IgD-negative memory B cell (primary cell): ENCODE results near the gene ITGB1. TPM values are rescaled to one million over a fixed set of nuclear protein-coding genes. Genes with fewer than 3 reads are reported as not detected.

Experiments
- H3K27ac Mint-ChIP-seq, 3 donors: one replicate each; pipeline ENCODE4 v1.8.0; 2020 to 2022; ENCODE audit warnings: mild to moderate bottlenecking in 3 of 3, mixed read lengths in 3 of 3, moderate library complexity in 1 of 3
- H3K27me3 Mint-ChIP-seq: one replicate; pipeline ENCODE4 v1.8.0; 2021; ENCODE audit warnings: mixed read lengths
- H3K36me3 Mint-ChIP-seq: one replicate; pipeline ENCODE4 v1.8.0; 2020; ENCODE audit warnings: mild to moderate bottlenecking, mixed read lengths
- H3K4me1 Mint-ChIP-seq, 3 donors: one replicate each; pipeline ENCODE4 v1.8.0; 2020 to 2022; ENCODE audit warnings: mixed read lengths in 3 of 3, mild to moderate bottlenecking in 1 of 3
- H3K4me3 Mint-ChIP-seq, 4 donors: one replicate each; pipeline ENCODE4 v1.8.0; 2020 to 2022; ENCODE audit warnings: mild to moderate bottlenecking in 4 of 4, mixed read lengths in 4 of 4, moderate library complexity in 3 of 4
- H3K9me3 Mint-ChIP-seq, 3 donors: one replicate each; pipeline ENCODE4 v1.8.0; 2020 to 2021; ENCODE audit warnings: mixed read lengths in 3 of 3, mild to moderate bottlenecking in 1 of 3
- polyA plus RNA-seq: library from polyadenylated mRNA; unstranded; fragments of 300-500 nt; fragmentation: Illumina TruSeq; gene quantifications from one replicate; pipeline ENCODE4 v1.2.3, GENCODE V29; 2021

Gene ITGB1
- polyA plus RNA-seq, 1 donor from 2014 or later: 394 TPM

DNA sequence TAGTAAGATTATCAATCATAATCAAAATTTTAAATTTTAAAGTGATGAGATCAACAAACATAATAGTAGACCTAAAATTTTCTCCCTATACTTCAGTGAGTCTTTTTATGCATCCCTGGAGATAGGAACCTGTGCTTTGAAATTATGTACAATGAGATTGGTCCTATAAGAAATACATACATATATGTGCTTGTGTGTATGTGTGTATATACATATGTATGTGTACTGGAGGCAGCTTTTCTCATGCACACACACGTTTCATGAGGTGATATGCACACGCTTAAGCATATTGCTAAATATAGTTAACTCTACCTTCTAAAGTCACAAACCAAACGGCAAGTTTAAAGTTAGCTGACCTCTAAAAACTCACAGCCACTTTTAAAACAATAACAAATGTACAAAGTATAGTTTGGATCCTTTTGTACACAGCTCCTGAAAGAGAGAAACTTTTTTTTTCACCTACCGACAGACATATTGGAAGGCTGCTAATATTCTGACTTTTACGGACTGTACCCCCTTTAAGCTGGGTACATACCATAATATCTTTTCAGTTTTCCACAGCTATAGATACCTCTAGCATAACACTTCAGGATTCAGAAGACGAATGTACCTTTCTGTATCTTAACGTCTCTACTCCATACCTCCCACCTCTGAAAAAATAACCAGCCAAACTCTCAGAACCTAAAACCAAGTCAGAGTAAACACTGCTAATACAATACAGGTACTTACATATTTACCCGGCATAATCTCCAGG is 3.3 kb downstream of the ITGB1 start:
- Mint-ChIP-seq H3K4me1 (peaks cover 43 to 61% (median 49%) of the 10 kb centered on the region in 3 donors), H3K4me3 (peak overlapping the region; percentile 88 to 96 (median 92)), H3K27me3 (no peaks in the 10 kb centered on the region), H3K27ac (peak overlapping the region; percentile 10 to 62 (median 20)), H3K9me3 (no peaks in the 10 kb centered on the region), H3K36me3 (peaks cover 5% of the 10 kb centered on the region)

DNA sequence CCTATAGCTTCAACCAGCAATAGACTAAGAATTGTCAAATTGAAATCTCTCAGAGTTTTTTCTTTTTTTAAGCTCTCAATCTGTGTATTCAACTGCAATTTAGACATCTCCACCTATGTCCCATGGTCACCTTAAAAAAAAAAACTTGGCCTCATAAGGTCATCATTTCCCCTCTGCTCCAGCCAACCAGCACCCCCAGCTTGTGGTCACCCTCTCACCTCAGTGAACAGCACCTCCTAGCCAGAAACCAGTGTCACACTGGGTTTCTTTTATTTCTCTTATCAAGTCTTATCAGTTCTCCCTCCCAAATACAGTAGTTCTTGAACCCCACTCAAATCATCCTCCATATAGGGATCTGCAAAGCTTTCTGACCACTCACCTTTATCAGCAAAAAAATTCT is 4.0 kb downstream of the ITGB1 start:
- H3K27me3 Mint-ChIP-seq: no peaks in the 10 kb centered on the region
- peaks cover 5% of the 10 kb centered on the region for H3K36me3 Mint-ChIP-seq
- H3K4me3 Mint-ChIP-seq: peak overlapping the region; percentile 88 to 96 (median 92)

DNA sequence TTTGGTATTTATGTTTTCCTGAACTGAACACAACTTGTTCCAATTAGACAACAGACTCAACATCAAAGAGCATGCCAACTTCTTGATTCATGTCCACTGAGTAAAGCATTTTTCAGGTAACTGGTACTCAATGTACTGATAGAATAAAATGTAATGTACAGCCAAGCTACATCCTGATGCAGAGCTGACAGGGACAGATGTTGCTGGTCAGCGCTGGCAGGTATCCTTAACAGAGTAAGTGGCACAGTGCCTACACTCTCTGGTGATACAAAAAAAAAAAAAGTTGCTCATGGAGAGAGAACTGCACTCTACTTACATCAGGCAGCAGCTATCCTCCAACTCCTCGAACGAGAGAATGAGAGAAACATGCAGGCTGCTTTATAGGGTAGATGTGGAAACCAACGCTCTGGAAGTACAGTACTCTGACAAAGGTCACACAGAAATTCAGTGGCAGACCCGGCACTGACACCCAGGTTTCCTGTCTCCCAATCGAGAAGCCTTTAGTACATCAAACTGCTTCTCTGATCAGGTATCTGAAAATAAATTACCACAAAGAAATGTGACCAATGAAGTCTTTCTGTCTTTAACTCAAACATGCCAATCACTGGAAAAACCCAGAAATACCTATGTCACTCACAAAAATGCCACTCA is 4.6 kb downstream of the ITGB1 start:
- Mint-ChIP-seq H3K9me3 (no peaks in the 10 kb centered on the region), H3K4me1 (peaks cover 46 to 64% (median 52%) of the 10 kb centered on the region in 3 donors), H3K4me3 (peak overlapping the region; percentile 88 to 96 (median 92)), H3K27ac (peak overlapping the region in 2 of 3 donors; percentile 16 to 32), H3K27me3 (no peaks in the 10 kb centered on the region), H3K36me3 (peaks cover 5% of the 10 kb centered on the region)

More for the DNA sequence above, 4.0 kb downstream of the ITGB1 start:
- Mint-ChIP-seq H3K4me1 (peaks cover 44 to 62% (median 50%) of the 10 kb centered on the region in 3 donors), H3K9me3 (no peaks in the 10 kb centered on the region), H3K27ac (peak overlapping the region; percentile 14 to 62 (median 16))

DNA sequence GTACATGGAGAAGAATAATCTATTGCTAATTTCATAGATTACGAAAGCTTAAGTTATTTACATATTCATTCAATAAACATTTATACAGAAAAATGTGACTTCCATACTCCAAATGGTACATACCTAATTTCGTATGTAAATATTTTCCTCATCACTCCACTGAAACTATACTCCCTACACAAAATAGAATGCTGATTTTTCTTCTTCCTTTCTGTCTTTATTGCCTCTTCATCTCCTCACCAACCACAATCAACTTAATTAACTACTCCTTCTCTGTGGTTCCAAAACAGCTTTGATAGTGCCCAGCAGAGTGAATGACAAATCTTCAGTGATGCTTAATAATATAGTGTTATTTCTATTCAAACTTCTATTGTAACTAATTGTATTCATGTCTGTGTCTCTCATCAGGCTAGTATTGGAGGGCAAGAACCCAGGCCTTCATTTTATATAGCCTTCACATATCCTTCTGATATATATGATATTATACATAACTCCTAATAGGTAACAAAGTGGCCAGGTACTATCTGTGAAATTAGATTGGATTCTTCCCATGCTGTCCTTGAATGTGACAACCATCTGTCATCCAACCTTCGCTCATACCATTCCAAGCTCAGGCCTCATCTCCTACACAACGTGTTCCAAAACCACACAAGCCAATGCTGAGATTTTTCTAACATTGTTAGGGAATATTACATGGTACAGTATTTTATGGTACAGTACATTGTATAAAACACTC is 5.3 kb downstream of the ITGB1 start:
- Mint-ChIP-seq H3K4me1 (peaks cover 50 to 71% (median 56%) of the 10 kb centered on the region in 3 donors), H3K9me3 (no peaks in the 10 kb centered on the region), H3K27ac (peak overlapping the region in 1 of 3 donors; percentile 4), H3K36me3 (peaks cover 7% of the 10 kb centered on the region), H3K27me3 (no peaks in the 10 kb centered on the region), H3K4me3 (peak overlapping the region; percentile 39 to 96 (median 90))

DNA sequence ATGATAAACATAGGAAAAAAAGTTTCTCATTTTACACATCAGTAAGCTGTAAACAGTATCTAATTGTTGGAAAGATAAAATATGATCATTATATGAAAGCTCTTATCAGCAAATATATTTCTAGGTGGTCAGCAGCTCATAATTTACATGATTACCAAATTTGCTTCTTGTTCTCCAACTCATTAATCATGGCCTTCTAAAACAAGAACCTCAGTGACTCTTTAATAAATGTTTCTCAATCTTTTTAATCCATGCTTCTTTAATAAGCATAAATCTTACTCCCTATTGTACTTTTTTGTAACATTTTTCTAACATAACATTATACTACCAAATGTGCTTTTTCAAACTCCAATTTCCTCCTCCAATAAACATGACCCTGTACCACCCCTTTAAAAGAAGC is 5.9 kb downstream of the ITGB1 start:
- Mint-ChIP-seq H3K4me1 (peaks cover 55 to 74% (median 60%) of the 10 kb centered on the region in 3 donors), H3K4me3 (peak overlapping the region in 3 of 4 donors; percentile 35 to 92 (median 39)), H3K36me3 (peaks cover 8% of the 10 kb centered on the region), H3K9me3 (no peaks in the 10 kb centered on the region), H3K27me3 (no peaks in the 10 kb centered on the region), H3K27ac (no peak overlapping the region)

DNA sequence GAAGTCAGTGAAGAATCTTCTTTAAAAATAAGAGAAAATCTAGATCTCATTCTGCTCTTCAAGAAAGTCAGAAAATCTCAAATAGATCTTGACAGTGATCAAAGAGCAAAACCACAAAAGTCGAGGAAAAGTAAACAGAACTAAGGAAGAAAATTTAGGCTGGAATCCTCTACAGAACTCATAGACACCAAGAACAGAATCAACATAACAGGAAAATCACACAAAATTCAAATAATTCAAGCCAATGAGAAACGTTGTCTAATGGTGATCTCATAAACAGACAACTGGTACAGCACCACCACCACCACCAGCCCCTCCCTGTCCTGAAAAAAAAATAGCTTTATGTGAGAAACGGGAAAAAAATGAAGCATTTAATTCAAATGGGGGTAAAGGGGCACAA is 6.9 kb downstream of the ITGB1 start:
- Mint-ChIP-seq H3K27me3 (no peaks in the 10 kb centered on the region), H3K36me3 (peaks cover 7% of the 10 kb centered on the region), H3K4me1 (peaks cover 56 to 78% (median 63%) of the 10 kb centered on the region in 3 donors), H3K9me3 (no peaks in the 10 kb centered on the region), H3K27ac (peak overlapping the region in 2 of 3 donors; percentile 34 to 91), H3K4me3 (peak overlapping the region; percentile 69 to 92 (median 74))

DNA sequence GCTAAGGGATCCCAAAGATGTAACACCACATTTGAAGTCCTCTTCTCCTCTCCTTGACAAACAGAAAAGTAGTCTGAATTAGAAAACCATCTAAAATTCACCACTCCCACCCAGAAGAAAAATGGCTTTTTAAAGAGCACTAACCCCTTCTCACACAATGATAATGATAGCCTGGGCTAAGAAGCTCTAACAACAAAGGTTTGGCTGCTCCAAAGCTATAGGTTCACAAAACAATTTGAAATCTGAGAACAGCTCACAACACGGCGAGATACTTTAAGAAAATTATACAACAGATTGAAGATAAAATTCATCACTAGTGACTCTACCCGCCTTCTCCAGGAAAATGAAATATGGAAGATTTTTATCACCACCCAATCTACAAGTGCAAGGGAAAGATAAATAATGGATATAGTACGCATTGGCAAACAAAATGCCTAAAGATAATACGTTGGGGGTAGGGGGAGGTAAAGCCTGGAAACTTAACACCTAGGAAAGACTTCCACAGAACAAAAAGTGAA is 7.4 kb downstream of the ITGB1 start:
- Mint-ChIP-seq H3K27ac (peak overlapping the region; percentile 7 to 91 (median 11)), H3K4me3 (peak overlapping the region in 3 of 4 donors; percentile 39 to 74 (median 73)), H3K27me3 (no peaks in the 10 kb centered on the region), H3K36me3 (peaks cover 7% of the 10 kb centered on the region), H3K9me3 (no peaks in the 10 kb centered on the region), H3K4me1 (peaks cover 54 to 76% (median 65%) of the 10 kb centered on the region in 3 donors)

DNA sequence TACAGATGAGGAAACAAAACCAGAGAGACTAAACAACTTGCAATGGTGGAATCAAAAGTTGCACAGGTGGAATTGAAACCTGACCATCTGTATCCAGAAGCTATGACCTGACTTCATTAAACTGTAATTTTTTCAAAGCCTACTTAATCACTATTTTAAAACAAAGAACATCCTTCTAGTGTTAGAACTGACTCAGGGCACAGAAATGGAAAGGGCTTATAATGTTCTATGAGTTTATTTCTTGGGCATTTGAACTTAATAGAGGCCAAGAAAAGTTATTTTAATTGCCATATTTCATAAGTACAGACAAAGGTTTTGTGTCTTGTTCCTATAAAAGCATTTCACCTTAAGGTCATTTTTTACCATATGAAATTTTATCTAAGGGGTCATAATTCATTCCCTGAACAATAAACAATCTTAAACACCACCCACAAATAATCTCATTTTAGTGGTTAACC is 8.8 kb downstream of the ITGB1 start:
- Mint-ChIP-seq H3K36me3 (peaks cover 9% of the 10 kb centered on the region), H3K27ac (peak overlapping the region; percentile 44 to 68 (median 47)), H3K4me1 (peaks cover 56 to 68% (median 58%) of the 10 kb centered on the region in 3 donors), H3K27me3 (no peaks in the 10 kb centered on the region), H3K4me3 (peak overlapping the region in 3 of 4 donors; percentile 70 to 82 (median 81)), H3K9me3 (no peaks in the 10 kb centered on the region)

DNA sequence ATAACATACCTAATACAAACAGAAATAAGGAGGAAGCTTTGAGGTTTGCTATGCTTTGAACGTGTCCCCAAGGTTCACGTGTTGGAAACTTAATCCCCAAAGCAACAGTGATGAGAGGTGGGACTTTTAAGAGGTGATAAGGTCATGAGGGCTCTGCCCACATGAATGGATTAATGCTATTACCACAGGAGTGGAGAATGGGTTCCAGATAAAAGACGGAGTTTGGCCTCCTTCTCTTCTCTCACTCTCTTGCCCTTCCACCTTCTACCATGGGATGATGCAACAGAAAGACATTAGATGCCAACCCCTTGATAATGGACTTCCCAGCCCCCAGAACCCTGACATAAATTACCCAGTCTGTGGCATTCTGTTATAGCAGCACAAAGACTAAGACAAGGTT is 9.6 kb downstream of the ITGB1 start:
- H3K36me3 Mint-ChIP-seq: peaks cover 14% of the 10 kb centered on the region
- H3K9me3 Mint-ChIP-seq: no peaks in the 10 kb centered on the region
- H3K27me3 Mint-ChIP-seq: no peaks in the 10 kb centered on the region
- peak overlapping the region; percentile 44 to 88 (median 86) for H3K27ac Mint-ChIP-seq
- peak overlapping the region in 3 of 4 donors; percentile 58 to 81 (median 70) for H3K4me3 Mint-ChIP-seq
- H3K4me1 Mint-ChIP-seq: peaks cover 56 to 68% (median 58%) of the 10 kb centered on the region in 3 donors

DNA sequence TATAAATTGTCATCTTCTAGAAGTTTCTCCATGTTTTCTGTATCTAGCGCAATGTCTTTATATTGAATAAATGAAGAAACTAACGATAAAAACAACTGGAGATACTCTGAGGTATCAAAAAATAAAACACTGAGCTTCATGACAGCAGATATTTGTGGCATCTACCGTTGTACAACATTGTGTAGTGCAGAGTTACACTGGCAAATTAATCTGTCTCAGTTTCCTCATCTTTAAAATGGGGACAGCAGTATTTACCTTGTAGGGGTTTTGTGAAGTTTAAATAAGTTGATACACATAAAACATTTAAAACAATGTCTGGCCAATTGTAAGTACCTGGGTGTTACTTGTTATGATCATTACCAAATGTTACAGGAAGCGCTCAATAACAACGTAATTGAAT is 10.4 kb downstream of the ITGB1 start:
- Mint-ChIP-seq H3K4me1 (peaks cover 52 to 67% (median 55%) of the 10 kb centered on the region in 3 donors), H3K27me3 (no peaks in the 10 kb centered on the region), H3K9me3 (no peaks in the 10 kb centered on the region), H3K4me3 (peak overlapping the region in 2 of 4 donors; percentile 25 to 54), H3K27ac (peak overlapping the region in 2 of 3 donors; percentile 53 to 86), H3K36me3 (peaks cover 16% of the 10 kb centered on the region)

DNA sequence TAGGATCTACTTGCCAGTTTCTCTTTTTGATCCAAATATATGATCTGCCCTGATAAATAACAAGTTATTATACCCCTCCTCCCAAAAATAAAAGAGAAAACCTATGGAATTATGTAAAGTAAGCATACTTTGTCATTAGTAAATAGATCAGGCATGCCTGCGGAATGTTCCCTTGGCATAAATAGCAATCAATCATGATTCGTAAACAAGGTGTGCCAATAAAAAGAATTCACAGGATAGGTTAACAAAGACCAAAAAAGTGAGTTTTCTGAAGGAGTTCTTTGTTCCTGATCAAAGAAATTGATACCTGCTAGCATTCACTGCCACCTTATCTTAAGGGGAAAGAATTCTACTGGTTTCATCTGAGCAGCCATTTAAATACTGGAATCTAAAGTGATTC is 11.9 kb downstream of the ITGB1 start:
- peaks cover 12% of the 10 kb centered on the region for H3K36me3 Mint-ChIP-seq
- H3K4me3 Mint-ChIP-seq: peak overlapping the region in 3 of 4 donors; percentile 57 to 77 (median 60)
- no peaks in the 10 kb centered on the region for H3K9me3 Mint-ChIP-seq
- peaks cover 50 to 64% (median 54%) of the 10 kb centered on the region in 3 donors for H3K4me1 Mint-ChIP-seq
- H3K27me3 Mint-ChIP-seq: no peaks in the 10 kb centered on the region
- peak overlapping the region in 2 of 3 donors; percentile 44 to 74 for H3K27ac Mint-ChIP-seq

DNA sequence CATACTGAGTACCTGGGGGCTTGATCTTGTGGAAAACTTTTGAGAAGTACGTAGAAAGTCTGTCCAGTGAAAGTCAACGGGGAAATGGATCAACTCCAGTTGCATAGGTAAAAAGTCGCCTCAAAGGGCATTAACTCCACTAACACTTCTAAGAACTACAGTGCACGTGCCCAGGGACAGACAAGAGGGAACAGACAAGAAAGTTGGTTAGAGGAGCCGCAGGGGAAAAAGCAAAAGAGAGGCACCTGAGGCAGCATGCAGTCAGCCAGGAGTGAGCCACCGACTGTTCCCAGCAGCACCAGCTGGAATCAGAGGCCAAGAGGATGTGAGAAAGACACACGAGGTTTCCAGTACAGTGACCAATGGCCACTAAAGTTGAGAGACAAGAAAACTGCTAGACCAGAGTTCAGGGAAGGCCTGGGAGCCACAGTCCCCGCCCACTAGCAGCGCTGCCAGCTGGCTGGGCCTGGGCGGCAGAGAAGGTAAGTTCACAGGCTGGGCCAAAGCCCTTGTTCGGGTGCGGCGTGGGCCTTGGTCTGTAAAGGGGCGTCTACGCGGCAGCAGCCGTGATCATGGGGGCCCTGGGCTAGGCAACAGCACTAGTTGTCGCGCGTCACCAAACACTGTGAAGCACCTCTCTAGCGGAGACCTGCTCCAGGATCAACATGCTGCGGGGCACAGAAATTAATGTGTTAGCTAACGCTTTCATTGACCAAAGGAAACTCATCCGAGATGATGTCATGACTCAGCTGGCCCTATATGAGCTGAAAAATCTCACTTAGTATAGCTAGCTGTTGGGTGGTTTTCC is 14.0 kb downstream of the ITGB1 start:
- Mint-ChIP-seq H3K4me3 (peak overlapping the region; percentile 5 to 86 (median 50)), H3K27ac (peak overlapping the region; percentile 59 to 82 (median 71)), H3K4me1 (peaks cover 53 to 64% (median 59%) of the 10 kb centered on the region in 3 donors), H3K36me3 (peaks cover 12% of the 10 kb centered on the region), H3K27me3 (no peaks in the 10 kb centered on the region), H3K9me3 (no peaks in the 10 kb centered on the region)

DNA sequence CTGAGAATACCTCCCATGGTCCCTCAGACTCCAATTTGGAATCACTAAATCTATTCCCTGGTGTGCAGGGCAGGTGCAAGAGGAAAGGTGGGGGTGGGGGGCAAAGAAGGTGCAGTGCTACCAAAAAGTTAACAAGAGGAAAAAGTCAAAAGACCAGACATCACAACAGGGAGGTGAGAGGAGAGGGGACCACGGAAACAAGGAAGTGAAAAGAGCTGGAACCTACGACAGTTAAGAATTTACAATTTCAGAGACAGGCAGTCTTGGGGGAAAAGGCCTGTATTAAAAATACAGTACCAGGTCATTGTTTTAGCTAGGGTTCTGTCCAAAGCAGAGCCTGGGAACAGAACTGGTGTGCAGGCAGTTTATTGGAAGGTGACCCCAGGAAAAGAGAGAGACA is 14.6 kb downstream of the ITGB1 start:
- Mint-ChIP-seq H3K27ac (peak overlapping the region; percentile 59 to 82 (median 71)), H3K27me3 (no peaks in the 10 kb centered on the region), H3K4me1 (peaks cover 55 to 63% (median 60%) of the 10 kb centered on the region in 3 donors), H3K4me3 (peak overlapping the region; percentile 5 to 86 (median 64)), H3K9me3 (no peaks in the 10 kb centered on the region), H3K36me3 (peaks cover 12% of the 10 kb centered on the region)

DNA sequence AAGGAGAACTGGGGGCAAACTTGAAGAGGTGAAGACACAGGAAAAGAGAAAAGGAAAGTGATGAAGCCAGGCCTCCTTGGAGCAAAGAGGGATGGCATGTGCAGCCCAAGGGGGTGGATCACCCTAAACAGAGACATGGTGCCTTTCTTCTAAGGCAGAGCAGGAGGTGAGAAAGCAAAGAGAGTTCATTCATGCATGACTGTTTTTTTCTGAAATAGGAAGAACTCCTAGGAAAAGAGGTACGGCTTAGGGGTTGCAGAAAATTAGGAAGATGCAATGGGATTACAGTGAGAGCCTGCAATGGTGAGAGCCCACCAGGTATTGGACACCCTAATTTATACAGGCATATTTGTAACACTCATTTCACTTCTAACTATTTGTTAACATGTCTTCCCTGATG is 15.9 kb downstream of the ITGB1 start:
- Mint-ChIP-seq H3K27ac (peak overlapping the region; percentile 10 to 77 (median 72)), H3K4me1 (peaks cover 50 to 61% (median 61%) of the 10 kb centered on the region in 3 donors), H3K9me3 (no peaks in the 10 kb centered on the region), H3K4me3 (peak overlapping the region in 3 of 4 donors; percentile 15 to 79 (median 61)), H3K27me3 (no peaks in the 10 kb centered on the region), H3K36me3 (peaks cover 9% of the 10 kb centered on the region)
